ENCODE results near the gene MRPS25. TPM values are rescaled to one million over a fixed set of nuclear protein-coding genes. Genes with fewer than 3 reads are reported as not detected.

Gene MRPS25
- polyA plus RNA-seq, 1 donor (not counting 4 experiments of a cell fraction or from before 2014, with no cell fraction given): 54.5 TPM

- no peaks in the 10 kb centered on the region for H4K20me1 ChIP-seq (ENCODE audit: control insufficient read depth, extremely low read depth, insufficient read depth, low read length)
- no peak for FAIRE-seq
- peak overlapping the region; percentile 87 for H3K27ac ChIP-seq (ENCODE audit: control insufficient read depth, insufficient read depth, low read length)
- H3K4me1 ChIP-seq (ENCODE audit: control insufficient read depth, extremely low read depth, insufficient read depth, low read length): peaks cover 16% of the 10 kb centered on the region
- H3K36me3 ChIP-seq (ENCODE audit: control insufficient read depth in 2 of 2, extremely low read depth in 1 of 2, insufficient read depth in 2 of 2, low read length in 2 of 2): no peaks in the 10 kb centered on the region
- TF ChIP-seq CTCF (optimal IDR thresholded peaks at IDR 0.05 in 1 of 3, IDR thresholded peaks at IDR 0.05 in 1 of 3, conservative IDR thresholded peaks at IDR 0.05 in 1 of 3; ENCODE audit: extremely low read depth in 1 of 3, insufficient read depth in 2 of 3, low read length in 3 of 3) (no peak), EZH2 (IDR thresholded peaks at IDR 0.05; ENCODE audit: low read length) (no peak)
- peak overlapping the region; percentile 96 for H3K9ac ChIP-seq (ENCODE audit: control insufficient read depth, extremely low read depth, insufficient read depth, low read length)
- peaks cover 31% of the 10 kb centered on the region for H3K79me2 ChIP-seq (ENCODE audit: control insufficient read depth, insufficient read depth, low read length)
- H3K27me3 ChIP-seq (ENCODE audit: control insufficient read depth, extremely low read depth, insufficient read depth, low read length): no peaks in the 10 kb centered on the region
- no peaks in the 10 kb centered on the region for H3K9me3 ChIP-seq (ENCODE audit: control insufficient read depth, low read depth, low read length)
- DNase-seq (ENCODE audit: low read depth, low spot score): no peak
- peak overlapping the region; percentile 95 to 99 (median 97) for H3K4me3 ChIP-seq (ENCODE audit: control insufficient read depth in 2 of 3, extremely low read depth in 1 of 3, insufficient read depth in 2 of 3, low read depth in 1 of 3, low read length in 3 of 3)
- peak overlapping the region; percentile 92 for H3K4me2 ChIP-seq (ENCODE audit: control insufficient read depth, extremely low read depth, insufficient read depth, low read depth, low read length)
- dilution Hi-C loops (cut with MboI; ENCODE audit: extremely low pct_ligation_motif_present, low sequenced_read_pairs): no loop called here
- peak overlapping the region; percentile 98 for H2AFZ ChIP-seq (ENCODE audit: control insufficient read depth, low read length)
- no peaks in the 10 kb centered on the region for H3K9me1 ChIP-seq (ENCODE audit: control insufficient read depth, extremely low read depth, insufficient read depth, low read length)
Measured at GRCh38 chr3:15064299-15064834, 748 bp downstream of the MRPS25 start.

- dilution Hi-C loops (cut with MboI; ENCODE audit: extremely low pct_ligation_motif_present, low sequenced_read_pairs): no loop called here
- H3K9ac ChIP-seq (ENCODE audit: control insufficient read depth, extremely low read depth, insufficient read depth, low read length): peak overlapping the region; percentile 96
- peak overlapping the region; percentile 92 for H3K4me2 ChIP-seq (ENCODE audit: control insufficient read depth, extremely low read depth, insufficient read depth, low read depth, low read length)
- peaks cover 3 to 4% of the 10 kb centered on the region in 2 experiments for H3K36me3 ChIP-seq (ENCODE audit: control insufficient read depth in 2 of 2, extremely low read depth in 1 of 2, insufficient read depth in 2 of 2, low read length in 2 of 2)
- TF ChIP-seq CTCF (optimal IDR thresholded peaks at IDR 0.05 in 1 of 3, IDR thresholded peaks at IDR 0.05 in 1 of 3, conservative IDR thresholded peaks at IDR 0.05 in 1 of 3; ENCODE audit: extremely low read depth in 1 of 3, insufficient read depth in 2 of 3, low read length in 3 of 3) (no peak), EZH2 (IDR thresholded peaks at IDR 0.05; ENCODE audit: low read length) (no peak)
- peak overlapping the region; percentile 87 for H3K27ac ChIP-seq (ENCODE audit: control insufficient read depth, insufficient read depth, low read length)
- no peak for FAIRE-seq
- DNase-seq (ENCODE audit: low read depth, low spot score): no peak
- H3K27me3 ChIP-seq (ENCODE audit: control insufficient read depth, extremely low read depth, insufficient read depth, low read length): no peaks in the 10 kb centered on the region
- no peaks in the 10 kb centered on the region for H3K9me3 ChIP-seq (ENCODE audit: control insufficient read depth, low read depth, low read length)
- H3K4me1 ChIP-seq (ENCODE audit: control insufficient read depth, extremely low read depth, insufficient read depth, low read length): peaks cover 16% of the 10 kb centered on the region
- H3K9me1 ChIP-seq (ENCODE audit: control insufficient read depth, extremely low read depth, insufficient read depth, low read length): no peaks in the 10 kb centered on the region
- no peak overlapping the region for H2AFZ ChIP-seq (ENCODE audit: control insufficient read depth, low read length)
- peaks cover 36% of the 10 kb centered on the region for H3K79me2 ChIP-seq (ENCODE audit: control insufficient read depth, insufficient read depth, low read length)
- H4K20me1 ChIP-seq (ENCODE audit: control insufficient read depth, extremely low read depth, insufficient read depth, low read length): no peaks in the 10 kb centered on the region
- peak overlapping the region; percentile 95 to 99 (median 97) for H3K4me3 ChIP-seq (ENCODE audit: control insufficient read depth in 2 of 3, extremely low read depth in 1 of 3, insufficient read depth in 2 of 3, low read depth in 1 of 3, low read length in 3 of 3)
Measured at GRCh38 chr3:15063656-15064286, 1.3 kb downstream of the MRPS25 start.

All from keratinocyte (primary cell).